Bronchial epithelial cell (primary cell): Measurements from ENCODE around the gene PTPN11. TPM values are rescaled to one million over a fixed set of nuclear protein-coding genes. Genes with fewer than 3 reads are reported as not detected.

Experiments
- DNase-seq: peaks from one replicate; pipeline ENCODE4 v3.0.0-alpha.2; 2010; ENCODE audit warnings: low read depth
- FAIRE-seq: peaks from 2 replicates; lab custom pipeline; 2011; peaks lifted over from hg19 to GRCh38; lab: Jason Lieb, UNC
- H3K27me3 ChIP-seq: 2 replicates; pipeline ENCODE4 v1.5.1; 2011; ENCODE audit warnings: low read length; ENCODE audit not compliant: control insufficient read depth, insufficient read depth
- H3K36me3 ChIP-seq: 2 replicates; pipeline ENCODE4 v1.5.1; 2011; ENCODE audit warnings: low read length; ENCODE audit not compliant: control insufficient read depth, insufficient read depth
- H3K4me3 ChIP-seq: 2 replicates; pipeline ENCODE4 v1.5.1; 2011; ENCODE audit warnings: mild to moderate bottlenecking, low read depth, low read length, control low read depth
- CTCF ChIP-seq: IDR thresholded peaks from 2 replicates; pipeline ENCODE4 v1.5.1; 2011; ENCODE audit warnings: mild to moderate bottlenecking, moderate library complexity, low read length, control low read depth, inconsistent platforms; ENCODE audit not compliant: insufficient read depth, severe bottlenecking
- total RNA-seq: library from RNA; depleted of rRNA; stranded (reverse); fragments of >200 nt; gene quantifications from 2 replicates; pipeline ENCODE4 v1.2.1, GENCODE V29; 2014

The PTPN11 gene
- total RNA-seq, 1 donor from 2014 or later = 140 TPM

GRCh38 chr12:112533528-112533927, 114.8 kb downstream of the PTPN11 start:
- Histone ChIP-seq H3K36me3 (no peaks in the 10 kb centered on the region), H3K4me3 (no peak overlapping the region), H3K27me3 (no peaks in the 10 kb centered on the region)
- FAIRE-seq (no peak), DNase-seq (no peak)
- TF ChIP-seq CTCF = no peak

- no peak for FAIRE-seq
- H3K27me3 ChIP-seq = no peaks in the 10 kb centered on the region
- TF ChIP-seq CTCF = no peak
- DNase-seq = no peak
- no peaks in the 10 kb centered on the region for H3K36me3 ChIP-seq
- no peak overlapping the region for H3K4me3 ChIP-seq
Measured at GRCh38 chr12:112535017-112535416, 116.3 kb downstream of the PTPN11 start.

- Histone ChIP-seq H3K36me3 (no peaks in the 10 kb centered on the region), H3K27me3 (no peaks in the 10 kb centered on the region)
- FAIRE-seq = no peak
Measured at GRCh38 chr12:112535637-112536366, 117.1 kb downstream of the PTPN11 start.

GRCh38 chr12:112536367-112536730, 117.6 kb downstream of the PTPN11 start:
- no peaks in the 10 kb centered on the region for H3K36me3 ChIP-seq
- FAIRE-seq = no peak

More at GRCh38 chr12:112535637-112536366, 117.1 kb downstream of the PTPN11 start:
- no peak for TF ChIP-seq CTCF
- no peak for DNase-seq
- no peak overlapping the region for H3K4me3 ChIP-seq

GRCh38 chr12:112537710-112538396, 119.1 kb downstream of the PTPN11 start:
- H3K4me3 ChIP-seq = no peak overlapping the region
- TF ChIP-seq CTCF = no peak
- no peaks in the 10 kb centered on the region for H3K27me3 ChIP-seq
- FAIRE-seq (no peak), DNase-seq (no peak)
- no peaks in the 10 kb centered on the region for H3K36me3 ChIP-seq

More at GRCh38 chr12:112536367-112536730, 117.6 kb downstream of the PTPN11 start:
- DNase-seq = no peak
- TF ChIP-seq CTCF = no peak
- Histone ChIP-seq H3K27me3 (no peaks in the 10 kb centered on the region), H3K4me3 (no peak overlapping the region)
